ENCODE data around the gene IL17C. TPM values are rescaled to one million over a fixed set of nuclear protein-coding genes. Genes with fewer than 3 reads are reported as not detected.

IL17C gene
- total RNA-seq, 1 experiment from 2014 or later: not detected

DNA sequence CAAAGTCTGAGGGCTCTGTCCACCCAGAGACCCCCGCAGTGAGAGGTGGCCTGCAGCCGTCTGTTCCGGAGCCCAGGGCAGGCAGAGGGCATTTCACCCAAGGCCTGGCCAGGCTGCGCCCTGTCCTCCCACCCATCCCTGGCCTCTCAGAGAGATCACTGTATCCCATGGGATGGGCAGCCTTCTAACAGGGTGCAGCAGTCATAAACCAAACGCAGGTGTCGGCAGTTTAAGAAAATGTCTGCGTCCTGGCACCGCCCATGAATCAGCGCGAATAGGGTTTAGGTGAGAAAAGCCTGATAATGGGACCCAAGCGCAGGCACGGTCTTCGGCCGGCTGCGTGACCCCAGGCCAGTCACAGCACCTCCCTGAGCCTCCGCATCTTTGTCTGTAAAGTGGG, 7.1 kb downstream of the IL17C start:
- no peak for DNase-seq
- H3K4me2 ChIP-seq (ENCODE audit: low read length): no peak overlapping the region
- no peaks in the 10 kb centered on the region for H3K4me1 ChIP-seq (ENCODE audit: insufficient read depth, low read length)
- intact Hi-C loops (cut with micrococcal nuclease): no loop called here
- no peaks in the 10 kb centered on the region for H3F3A ChIP-seq (ENCODE audit: low read length, unreplicated experiment)
- no peak overlapping the region for H3K4me3 ChIP-seq (ENCODE audit: low read length)
- H3K27me3 ChIP-seq (ENCODE audit: low read length): no peaks in the 10 kb centered on the region
- no peaks in the 10 kb centered on the region for H3K9me2 ChIP-seq (replicated peaks; ENCODE audit: low read length)
- ChIA-PET POLR2A (ENCODE audit: unreplicated experiment) (no interaction called here), CTCF (no interaction called here)
- H4K20me1 ChIP-seq (ENCODE audit: low read length): no peaks in the 10 kb centered on the region
- no peak overlapping the region for H2AFZ ChIP-seq (ENCODE audit: low read length)
- H3K27ac ChIP-seq (ENCODE audit: low read length): no peak overlapping the region
- ATAC-seq: no peak
- H3K9ac ChIP-seq (ENCODE audit: low read length): no peak overlapping the region
- no peaks in the 10 kb centered on the region for H3K9me3 ChIP-seq (ENCODE audit: low read length)
- no TSS peak for BruUV-seq (replicated peaks)
- no peaks in the 10 kb centered on the region for H3K79me2 ChIP-seq (ENCODE audit: low read length)
- H3K36me3 ChIP-seq (ENCODE audit: low read depth, low read length): no peaks in the 10 kb centered on the region
- TF ChIP-seq EZH2 (IDR thresholded peaks at IDR 0.05; ENCODE audit: low read length, unreplicated experiment) (no peak), EZH2phosphoT487 (IDR thresholded peaks at IDR 0.05; ENCODE audit: borderline replicate concordance, low read length) (no peak)
- TF ChIP-seq, protein P1, sequence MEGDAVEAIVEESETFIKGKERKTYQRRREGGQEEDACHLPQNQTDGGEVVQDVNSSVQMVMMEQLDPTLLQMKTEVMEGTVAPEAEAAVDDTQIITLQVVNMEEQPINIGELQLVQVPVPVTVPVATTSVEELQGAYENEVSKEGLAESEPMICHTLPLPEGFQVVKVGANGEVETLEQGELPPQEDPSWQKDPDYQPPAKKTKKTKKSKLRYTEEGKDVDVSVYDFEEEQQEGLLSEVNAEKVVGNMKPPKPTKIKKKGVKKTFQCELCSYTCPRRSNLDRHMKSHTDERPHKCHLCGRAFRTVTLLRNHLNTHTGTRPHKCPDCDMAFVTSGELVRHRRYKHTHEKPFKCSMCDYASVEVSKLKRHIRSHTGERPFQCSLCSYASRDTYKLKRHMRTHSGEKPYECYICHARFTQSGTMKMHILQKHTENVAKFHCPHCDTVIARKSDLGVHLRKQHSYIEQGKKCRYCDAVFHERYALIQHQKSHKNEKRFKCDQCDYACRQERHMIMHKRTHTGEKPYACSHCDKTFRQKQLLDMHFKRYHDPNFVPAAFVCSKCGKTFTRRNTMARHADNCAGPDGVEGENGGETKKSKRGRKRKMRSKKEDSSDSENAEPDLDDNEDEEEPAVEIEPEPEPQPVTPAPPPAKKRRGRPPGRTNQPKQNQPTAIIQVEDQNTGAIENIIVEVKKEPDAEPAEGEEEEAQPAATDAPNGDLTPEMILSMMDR (conservative IDR thresholded peaks at IDR 0.05; ENCODE audit: low read depth, low read length): no peak

DNA sequence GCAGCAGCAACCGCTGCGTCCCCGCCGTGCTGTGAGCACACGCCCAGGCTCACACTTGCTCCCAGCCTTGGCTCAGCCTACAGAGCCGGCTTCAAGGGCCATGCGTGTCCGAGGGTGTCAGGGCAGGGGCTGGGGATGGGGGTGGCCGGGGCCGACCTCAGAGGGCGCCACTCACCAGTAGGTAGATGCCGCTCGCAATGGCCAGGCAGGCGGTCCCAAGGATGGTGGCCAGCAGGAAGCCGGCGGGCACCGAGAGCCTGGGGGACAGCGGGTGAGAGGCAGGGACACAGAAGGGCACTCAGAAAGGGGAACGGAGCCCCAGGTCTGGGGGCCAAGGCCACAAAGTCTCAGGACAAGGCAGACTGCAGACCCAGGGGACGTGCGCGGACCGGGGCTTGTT, 7.6 kb downstream of the IL17C start:
- POLR2A ChIA-PET (ENCODE audit: unreplicated experiment): no interaction called here
- no peak for ATAC-seq
- intact Hi-C loops (cut with micrococcal nuclease): no loop called here
- CTCF ChIA-PET: no interaction called here
- no peaks in the 10 kb centered on the region for H3K9me3 ChIP-seq (ENCODE audit: low read length)
- no peaks in the 10 kb centered on the region for H4K20me1 ChIP-seq (ENCODE audit: low read length)
- no peaks in the 10 kb centered on the region for H3K9me2 ChIP-seq (replicated peaks; ENCODE audit: low read length)
- no peaks in the 10 kb centered on the region for H3K36me3 ChIP-seq (ENCODE audit: low read depth, low read length)
- H3K4me3 ChIP-seq (ENCODE audit: low read length): no peak overlapping the region
- no peak for DNase-seq
- H3K4me2 ChIP-seq (ENCODE audit: low read length): no peak overlapping the region
- no peaks in the 10 kb centered on the region for H3K27me3 ChIP-seq (ENCODE audit: low read length)
- no peak overlapping the region for H3K27ac ChIP-seq (ENCODE audit: low read length)
- H2AFZ ChIP-seq (ENCODE audit: low read length): no peak overlapping the region
- no peaks in the 10 kb centered on the region for H3K4me1 ChIP-seq (ENCODE audit: insufficient read depth, low read length)
- BruUV-seq (replicated peaks): no TSS peak
- no peaks in the 10 kb centered on the region for H3F3A ChIP-seq (ENCODE audit: low read length, unreplicated experiment)
- no peaks in the 10 kb centered on the region for H3K79me2 ChIP-seq (ENCODE audit: low read length)
- H3K9ac ChIP-seq (ENCODE audit: low read length): no peak overlapping the region
- TF ChIP-seq EZH2phosphoT487 (IDR thresholded peaks at IDR 0.05; ENCODE audit: borderline replicate concordance, low read length) (no peak), EZH2 (IDR thresholded peaks at IDR 0.05; ENCODE audit: low read length, unreplicated experiment) (no peak)
- TF ChIP-seq, protein P1 (conservative IDR thresholded peaks at IDR 0.05; ENCODE audit: low read depth, low read length): no peak

DNA sequence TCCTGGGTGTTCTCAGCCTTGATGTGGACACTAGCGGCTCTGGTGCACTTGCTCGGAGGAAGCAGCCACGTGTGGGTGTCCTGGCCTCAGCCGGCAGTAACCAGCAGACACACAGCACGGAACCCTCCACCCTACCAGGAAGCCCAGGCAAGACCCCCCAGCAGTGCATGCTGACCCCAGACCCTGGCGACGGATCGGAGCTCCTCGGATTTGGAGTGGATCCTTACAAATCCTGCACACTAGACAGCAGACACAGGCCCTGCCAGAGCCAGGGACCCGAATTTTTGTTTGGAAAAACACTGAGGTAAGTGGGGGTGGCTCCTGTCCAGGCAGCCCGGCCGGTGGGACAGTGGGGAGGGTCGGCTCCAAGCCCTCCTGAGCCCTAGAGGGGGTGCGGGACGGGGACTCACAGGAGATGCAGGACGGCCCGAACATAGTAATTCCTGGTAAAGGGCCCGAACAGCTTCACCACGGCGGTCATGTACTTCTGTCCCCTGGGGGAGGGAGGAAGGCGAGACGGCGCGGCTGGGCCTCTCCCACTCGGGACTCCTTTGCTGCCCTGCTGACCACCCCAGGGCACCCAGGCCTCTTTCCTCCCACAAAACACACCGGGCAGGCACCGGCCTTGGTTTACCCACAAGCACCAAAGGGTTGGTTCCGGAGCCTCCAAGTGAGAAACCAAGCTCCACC, 8.1 kb downstream of the IL17C start:
- Histone ChIP-seq H4K20me1 (ENCODE audit: low read length) (no peaks in the 10 kb centered on the region), H3K9me2 (replicated peaks; ENCODE audit: low read length) (no peaks in the 10 kb centered on the region), H3K4me3 (ENCODE audit: low read length) (no peak overlapping the region), H3K27me3 (ENCODE audit: low read length) (no peaks in the 10 kb centered on the region), H3K9me3 (ENCODE audit: low read length) (no peaks in the 10 kb centered on the region), H3K36me3 (ENCODE audit: low read depth, low read length) (no peaks in the 10 kb centered on the region), H3F3A (ENCODE audit: low read length, unreplicated experiment) (no peaks in the 10 kb centered on the region), H3K4me1 (ENCODE audit: insufficient read depth, low read length) (no peaks in the 10 kb centered on the region), H3K79me2 (ENCODE audit: low read length) (no peaks in the 10 kb centered on the region), H3K9ac (ENCODE audit: low read length) (no peak overlapping the region), H2AFZ (ENCODE audit: low read length) (no peak overlapping the region), H3K4me2 (ENCODE audit: low read length) (no peak overlapping the region), H3K27ac (ENCODE audit: low read length) (no peak overlapping the region)
- intact Hi-C loops (cut with micrococcal nuclease): no loop called here
- TF ChIP-seq EZH2 (IDR thresholded peaks at IDR 0.05; ENCODE audit: low read length, unreplicated experiment) (no peak), EZH2phosphoT487 (IDR thresholded peaks at IDR 0.05; ENCODE audit: borderline replicate concordance, low read length) (no peak)
- TF ChIP-seq, protein P1 (conservative IDR thresholded peaks at IDR 0.05; ENCODE audit: low read depth, low read length): no peak
- no TSS peak for BruUV-seq (replicated peaks)
- no peak for DNase-seq
- no peak for ATAC-seq
- ChIA-PET CTCF (no interaction called here), POLR2A (ENCODE audit: unreplicated experiment) (no interaction called here)
